Measurements from ENCODE around the gene SYNPR. TPM values are rescaled to one million over a fixed set of nuclear protein-coding genes. Genes with fewer than 3 reads are reported as not detected.

The SYNPR gene
- total RNA-seq, 3 donors from 2014 or later = not detected

DNA sequence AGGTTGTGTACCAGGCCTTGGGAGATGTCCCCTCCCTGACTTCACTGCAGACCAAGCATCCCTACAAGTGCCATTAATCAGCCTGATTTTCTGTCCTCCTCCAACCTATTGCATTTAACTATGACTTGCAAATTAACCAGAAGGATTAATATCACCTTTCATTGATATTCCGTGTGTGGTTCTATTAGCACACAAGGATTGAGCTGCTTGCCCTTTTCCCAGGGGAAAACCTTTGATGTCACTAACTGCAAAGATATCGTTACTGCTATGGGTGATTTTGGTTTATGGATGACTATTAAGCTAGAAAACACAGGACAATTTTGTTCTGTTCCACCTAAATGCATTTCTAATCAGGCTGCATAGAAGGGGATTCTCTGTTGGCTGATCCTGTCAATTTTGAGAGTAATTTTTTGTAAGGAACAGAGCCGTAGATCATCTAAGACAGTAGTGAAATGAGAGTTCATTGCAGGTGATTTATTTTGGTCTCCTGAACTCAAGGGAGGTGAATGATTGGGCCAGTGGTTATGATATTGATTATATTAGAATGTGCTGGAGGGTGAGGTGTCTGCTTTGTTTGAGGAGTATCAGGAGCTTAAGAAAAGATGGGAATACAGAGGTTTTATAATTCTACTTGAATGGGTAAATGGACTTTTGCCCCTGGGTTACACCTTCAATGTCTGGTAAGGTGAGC is 196.9 kb downstream of the SYNPR start:
- intact Hi-C loops (cut with DNase I; ENCODE audit: low total_unique reads) = no loop called here
- no peak overlapping the region for H3K27ac ChIP-seq
- H3K27me3 ChIP-seq = no peaks in the 10 kb centered on the region
- H3K4me3 ChIP-seq = no peak overlapping the region
- H3K36me3 ChIP-seq = no peaks in the 10 kb centered on the region
- H3K4me1 ChIP-seq = no peaks in the 10 kb centered on the region
- DNase-seq (ENCODE audit: low spot score in 2 of 2) = no peak
- no peaks in the 10 kb centered on the region for H3K9me3 ChIP-seq
- TF ChIP-seq POLR2AphosphoS5 (IDR thresholded peaks at IDR 0.05) (no peak), POLR2A (IDR thresholded peaks at IDR 0.05) (no peak)
- TF ChIP-seq, protein P1, sequence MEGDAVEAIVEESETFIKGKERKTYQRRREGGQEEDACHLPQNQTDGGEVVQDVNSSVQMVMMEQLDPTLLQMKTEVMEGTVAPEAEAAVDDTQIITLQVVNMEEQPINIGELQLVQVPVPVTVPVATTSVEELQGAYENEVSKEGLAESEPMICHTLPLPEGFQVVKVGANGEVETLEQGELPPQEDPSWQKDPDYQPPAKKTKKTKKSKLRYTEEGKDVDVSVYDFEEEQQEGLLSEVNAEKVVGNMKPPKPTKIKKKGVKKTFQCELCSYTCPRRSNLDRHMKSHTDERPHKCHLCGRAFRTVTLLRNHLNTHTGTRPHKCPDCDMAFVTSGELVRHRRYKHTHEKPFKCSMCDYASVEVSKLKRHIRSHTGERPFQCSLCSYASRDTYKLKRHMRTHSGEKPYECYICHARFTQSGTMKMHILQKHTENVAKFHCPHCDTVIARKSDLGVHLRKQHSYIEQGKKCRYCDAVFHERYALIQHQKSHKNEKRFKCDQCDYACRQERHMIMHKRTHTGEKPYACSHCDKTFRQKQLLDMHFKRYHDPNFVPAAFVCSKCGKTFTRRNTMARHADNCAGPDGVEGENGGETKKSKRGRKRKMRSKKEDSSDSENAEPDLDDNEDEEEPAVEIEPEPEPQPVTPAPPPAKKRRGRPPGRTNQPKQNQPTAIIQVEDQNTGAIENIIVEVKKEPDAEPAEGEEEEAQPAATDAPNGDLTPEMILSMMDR (IDR thresholded peaks at IDR 0.05) = no peak

DNA sequence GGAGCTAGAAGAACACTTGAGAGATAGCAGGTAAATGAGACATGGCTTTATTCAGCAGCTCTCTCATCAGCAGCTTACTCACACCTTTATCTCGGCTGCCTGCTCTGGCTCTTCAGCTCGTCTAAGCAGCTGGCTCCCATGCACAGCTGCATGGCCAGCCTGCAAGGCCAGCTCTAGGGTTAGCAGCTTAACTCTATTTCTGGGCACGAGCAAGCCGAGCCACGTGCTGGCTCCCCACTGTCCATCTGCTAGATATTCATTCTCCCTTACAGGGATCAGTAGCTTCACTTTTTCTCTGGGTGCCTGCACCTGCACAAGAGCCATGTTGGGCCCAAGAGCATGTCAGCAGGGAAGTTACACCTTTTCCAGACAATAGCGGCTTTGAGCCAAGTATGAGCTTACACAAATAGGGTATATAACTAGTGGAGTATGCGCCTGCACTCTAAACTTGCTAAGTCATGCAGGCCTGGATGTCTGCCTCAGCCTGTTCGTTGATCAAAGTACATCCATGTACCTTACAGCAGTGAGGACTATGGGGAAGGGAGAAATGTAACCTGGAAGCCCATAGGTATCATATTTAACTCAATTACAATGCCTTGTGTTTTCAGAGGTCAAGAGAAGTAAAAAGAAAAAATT is 199.5 kb downstream of the SYNPR start:
- no peak overlapping the region for H3K27ac ChIP-seq
- H3K9me3 ChIP-seq = no peaks in the 10 kb centered on the region
- H3K36me3 ChIP-seq = no peaks in the 10 kb centered on the region
- no peaks in the 10 kb centered on the region for H3K4me1 ChIP-seq
- DNase-seq (ENCODE audit: low spot score in 2 of 2) = no peak
- H3K4me3 ChIP-seq = no peak overlapping the region
- intact Hi-C loops (cut with DNase I; ENCODE audit: low total_unique reads) = no loop called here
- no peaks in the 10 kb centered on the region for H3K27me3 ChIP-seq
- TF ChIP-seq, protein P1 (IDR thresholded peaks at IDR 0.05) = no peak

DNA sequence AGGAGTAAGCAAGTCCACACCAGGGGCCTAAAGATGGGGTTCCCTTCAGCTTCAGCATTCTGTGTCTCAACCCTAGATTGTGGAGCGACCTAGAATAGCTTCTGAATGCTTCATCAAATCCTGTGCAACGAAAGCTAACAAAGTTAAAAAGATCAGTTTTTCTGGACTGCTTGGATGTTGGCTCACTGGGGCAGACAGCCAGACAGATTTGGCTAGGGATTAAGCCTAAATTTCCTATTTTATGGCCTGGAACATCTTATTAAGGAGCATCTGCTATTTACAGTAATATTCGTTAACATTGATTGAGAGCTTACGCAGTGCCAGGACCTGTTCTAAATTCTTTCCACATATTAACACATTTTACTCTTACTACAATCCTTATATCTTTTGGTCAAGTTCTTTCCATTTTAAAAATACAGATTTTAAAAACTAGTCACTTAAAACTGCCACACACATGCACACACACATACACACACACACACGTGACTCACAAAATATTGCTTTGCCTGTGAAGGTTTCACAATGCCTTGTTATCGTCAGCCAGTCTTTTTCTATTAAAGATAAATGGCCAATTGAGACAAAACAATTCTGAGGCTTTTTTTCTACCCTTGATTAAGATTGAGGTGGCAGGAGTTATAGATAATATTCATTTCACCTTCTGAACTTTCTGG is 201.0 kb downstream of the SYNPR start:
- H3K27ac ChIP-seq = no peak overlapping the region
- no peak for DNase-seq (ENCODE audit: low spot score in 2 of 2)
- no peak for TF ChIP-seq POLR2AphosphoS5 (IDR thresholded peaks at IDR 0.05)
- TF ChIP-seq POLR2A (IDR thresholded peaks at IDR 0.05) = no peak
- TF ChIP-seq, protein P1 (IDR thresholded peaks at IDR 0.05) = no peak

DNA sequence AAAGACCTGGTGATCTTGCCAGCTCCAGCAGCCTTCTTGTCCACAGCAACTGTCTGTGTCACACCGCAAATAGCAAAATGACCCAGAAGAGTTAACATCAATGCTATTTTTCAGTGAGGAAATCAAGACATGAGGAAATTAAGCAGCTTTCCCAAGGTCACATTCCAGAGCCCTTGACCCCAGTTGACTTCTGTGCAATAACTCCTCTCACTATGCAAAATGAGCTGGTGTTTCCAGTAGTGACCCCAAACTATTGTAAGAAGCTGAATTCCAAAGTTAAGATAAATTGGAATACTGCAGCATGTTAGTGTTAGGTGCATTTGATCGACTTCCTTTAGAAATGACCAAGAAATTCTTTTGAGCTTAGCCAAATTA is 201.5 kb downstream of the SYNPR start:
- intact Hi-C loops (cut with DNase I; ENCODE audit: low total_unique reads) = no loop called here
- Histone ChIP-seq H3K4me3 (no peak overlapping the region), H3K4me1 (no peaks in the 10 kb centered on the region), H3K27me3 (no peaks in the 10 kb centered on the region), H3K36me3 (no peaks in the 10 kb centered on the region), H3K27ac (no peak overlapping the region), H3K9me3 (no peaks in the 10 kb centered on the region)
- no peak for DNase-seq (ENCODE audit: low spot score in 2 of 2)
- TF ChIP-seq, protein P1 (IDR thresholded peaks at IDR 0.05) = no peak
- TF ChIP-seq POLR2A (IDR thresholded peaks at IDR 0.05) = no peak

More for the DNA sequence above, 201.0 kb downstream of the SYNPR start:
- no peak overlapping the region for H3K4me3 ChIP-seq
- no peaks in the 10 kb centered on the region for H3K9me3 ChIP-seq
- no peaks in the 10 kb centered on the region for H3K4me1 ChIP-seq
- intact Hi-C loops (cut with DNase I; ENCODE audit: low total_unique reads) = no loop called here
- no peaks in the 10 kb centered on the region for H3K36me3 ChIP-seq
- H3K27me3 ChIP-seq = no peaks in the 10 kb centered on the region

DNA sequence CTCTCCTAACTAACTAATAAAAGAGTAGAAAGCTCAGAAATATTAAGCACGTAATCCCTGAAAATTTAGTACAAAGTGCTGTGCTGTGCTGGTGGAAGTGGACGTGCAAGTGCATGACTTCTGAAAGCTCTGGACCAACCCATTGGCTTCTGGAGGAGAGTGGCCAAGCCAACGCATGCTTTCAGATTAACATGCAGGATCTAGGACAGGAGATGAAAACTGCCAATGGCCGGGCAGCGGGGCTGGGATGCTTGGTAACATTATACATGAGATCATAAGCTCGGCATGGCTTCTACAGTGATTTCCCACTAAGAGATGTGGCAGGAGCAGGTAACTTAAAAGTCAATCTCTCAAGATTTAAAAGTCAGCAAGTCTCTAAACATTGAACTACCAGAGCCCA is 203.5 kb downstream of the SYNPR start:
- no peaks in the 10 kb centered on the region for H3K36me3 ChIP-seq
- H3K9me3 ChIP-seq = no peaks in the 10 kb centered on the region
- TF ChIP-seq POLR2AphosphoS5 (IDR thresholded peaks at IDR 0.05) (no peak), POLR2A (IDR thresholded peaks at IDR 0.05) (no peak)
- TF ChIP-seq, protein P1 (IDR thresholded peaks at IDR 0.05) = no peak
- H3K4me3 ChIP-seq = no peak overlapping the region
- H3K4me1 ChIP-seq = no peaks in the 10 kb centered on the region
- no peaks in the 10 kb centered on the region for H3K27me3 ChIP-seq
- DNase-seq (ENCODE audit: low spot score in 2 of 2) = no peak
- intact Hi-C loops (cut with DNase I; ENCODE audit: low total_unique reads) = no loop called here
- no peak overlapping the region for H3K27ac ChIP-seq
